Panc1 (cell line): ENCODE measurements around the gene VIM. TPM values are rescaled to one million over a fixed set of nuclear protein-coding genes. Genes with fewer than 3 reads are reported as not detected.

Experiments used
- ATAC-seq: fragments of 200-7000 bp; cut with Tn5 transposase; 2 replicates; pipeline ENCODE4 v1.9.1; 2020; ENCODE audit warnings: mild to moderate bottlenecking, moderate library complexity
- BruUV-seq: library from RNA; stranded (reverse); fragments of 400-500 nt; replicated peaks from 2 replicates; lab custom pipeline; 2021; lab: Mats Ljungman, UMichigan
- CTCF ChIA-PET: fragments of 300-600 bp; sonication (Branson Sonifier 250); formaldehyde crosslinking; loops from one replicate; lab custom pipeline; 2022; ENCODE audit warnings: antibody characterized with exemption; lab: Charles Lee
- POLR2A ChIA-PET: fragments of 300-600 bp; sonication (Branson Sonifier 250); formaldehyde crosslinking; loops from one replicate; lab custom pipeline; 2022; ENCODE audit warnings: antibody characterized with exemption; lab: Charles Lee
- DNase-seq: peaks from one replicate; pipeline ENCODE4 v3.0.0-alpha.2; 2010; ENCODE audit warnings: low read depth, low spot score
- H3K27ac ChIP-seq: 2 replicates; pipeline ENCODE4 v1.5.1; 2011; ENCODE audit warnings: mild to moderate bottlenecking, low read length, inconsistent platforms
- H3K27me3 ChIP-seq: fragments of 200-500 bp; sonication (Bioruptor generic); 2 replicates; pipeline ENCODE4 v1.6.0; 2014; ENCODE audit warnings: low read length, inconsistent platforms; ENCODE audit not compliant: control insufficient read depth, insufficient read depth
- H3K36me3 ChIP-seq: fragments of 200-500 bp; sonication (Bioruptor generic); 2 replicates; pipeline ENCODE4 v1.5.1; 2014; ENCODE audit warnings: inconsistent platforms, mild to moderate bottlenecking, low read length, moderate library complexity; ENCODE audit not compliant: control insufficient read depth, insufficient read depth
- H3K4me1 ChIP-seq: 2 replicates; pipeline ENCODE4 v1.5.1; 2011; ENCODE audit warnings: inconsistent platforms, mild to moderate bottlenecking, low read length, moderate library complexity; ENCODE audit not compliant: control insufficient read depth, insufficient read depth
- H3K4me3 ChIP-seq, 2 experiments: 2 replicates each; pipeline ENCODE4 v1.5.1; 2011 to 2012; ENCODE audit warnings: low read depth in 2 of 2, low read length in 2 of 2, mild to moderate bottlenecking in 2 of 2, inconsistent platforms in 1 of 2, moderate library complexity in 1 of 2
- H3K9me3 ChIP-seq: fragments of 200-500 bp; sonication (Bioruptor generic); 2 replicates; pipeline ENCODE4 v1.5.1; 2014; ENCODE audit warnings: low read depth, mild to moderate bottlenecking, inconsistent platforms, low read length, moderate library complexity; ENCODE audit not compliant: control insufficient read depth, insufficient read depth
- CTCF ChIP-seq: fragments of 450-650 bp; IDR thresholded peaks from 2 replicates; pipeline ENCODE4 v1.5.1; 2017; ENCODE audit warnings: mild to moderate bottlenecking
- POLR2AphosphoS5 ChIP-seq: IDR thresholded peaks from 2 replicates; pipeline ENCODE4 v1.6.1; 2012; ENCODE audit warnings: mild to moderate bottlenecking, low read depth, low read length, moderate library complexity
- SIN3A ChIP-seq: IDR thresholded peaks from 2 replicates; pipeline ENCODE4 v1.6.1; 2012; ENCODE audit warnings: low read depth, mild to moderate bottlenecking, low read length, moderate library complexity, borderline replicate concordance; ENCODE audit not compliant: insufficient read depth
- in situ Hi-C: cut with HindIII; loops from 2 replicates; pipeline ENCODE4 v1.10.0; 2016; ENCODE audit warnings: low sequenced_read_pairs, low pct_unique_long_range_greater_than_20kb
- intact Hi-C: fragments of 100-400 bp; cut with micrococcal nuclease; formaldehyde crosslinking; loops from one replicate; pipeline ENCODE4 v1.10.0; 2022; ENCODE audit not compliant: unreplicated experiment
- total RNA-seq: library from RNA; stranded (reverse); gene quantifications from one replicate; pipeline ENCODE4 v1.2.1, GENCODE V29; 2021; ENCODE audit not compliant: unreplicated experiment
- TF ChIP-seq, protein P1 (sequence below), 2 experiments: IDR thresholded peaks; 2 replicates each; pipeline ENCODE4 v1.6.1; 2011 to 2012; ENCODE audit warnings: low read depth in 2 of 2, control low read depth in 1 of 2, low read length in 1 of 2, mild to moderate bottlenecking in 1 of 2, moderate library complexity in 1 of 2; ENCODE audit not compliant: insufficient read depth in 1 of 2

The VIM gene
- total RNA-seq, 1 experiment from 2014 or later: 3,436 TPM

DNA sequence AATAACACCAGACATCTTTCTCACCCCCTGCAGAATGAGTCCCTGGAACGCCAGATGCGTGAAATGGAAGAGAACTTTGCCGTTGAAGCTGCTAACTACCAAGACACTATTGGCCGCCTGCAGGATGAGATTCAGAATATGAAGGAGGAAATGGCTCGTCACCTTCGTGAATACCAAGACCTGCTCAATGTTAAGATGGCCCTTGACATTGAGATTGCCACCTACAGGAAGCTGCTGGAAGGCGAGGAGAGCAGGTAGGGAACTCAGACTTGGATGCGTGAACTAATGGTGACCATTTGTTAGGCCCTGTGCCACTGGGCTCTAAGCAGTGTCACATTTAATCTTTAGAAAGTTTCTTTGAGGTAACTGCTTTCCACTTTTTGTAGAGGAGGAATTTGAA, 7.1 kb downstream of the VIM start:
- ChIA-PET POLR2A (no interaction called here), CTCF (no interaction called here)
- intact Hi-C loops (loop anchor here (10.0 kb wide), 1 partner anchor 210 kb away; no protein-coding TSS in a partner anchor), in situ Hi-C loops (no loop called here)
- TF ChIP-seq, protein P1, sequence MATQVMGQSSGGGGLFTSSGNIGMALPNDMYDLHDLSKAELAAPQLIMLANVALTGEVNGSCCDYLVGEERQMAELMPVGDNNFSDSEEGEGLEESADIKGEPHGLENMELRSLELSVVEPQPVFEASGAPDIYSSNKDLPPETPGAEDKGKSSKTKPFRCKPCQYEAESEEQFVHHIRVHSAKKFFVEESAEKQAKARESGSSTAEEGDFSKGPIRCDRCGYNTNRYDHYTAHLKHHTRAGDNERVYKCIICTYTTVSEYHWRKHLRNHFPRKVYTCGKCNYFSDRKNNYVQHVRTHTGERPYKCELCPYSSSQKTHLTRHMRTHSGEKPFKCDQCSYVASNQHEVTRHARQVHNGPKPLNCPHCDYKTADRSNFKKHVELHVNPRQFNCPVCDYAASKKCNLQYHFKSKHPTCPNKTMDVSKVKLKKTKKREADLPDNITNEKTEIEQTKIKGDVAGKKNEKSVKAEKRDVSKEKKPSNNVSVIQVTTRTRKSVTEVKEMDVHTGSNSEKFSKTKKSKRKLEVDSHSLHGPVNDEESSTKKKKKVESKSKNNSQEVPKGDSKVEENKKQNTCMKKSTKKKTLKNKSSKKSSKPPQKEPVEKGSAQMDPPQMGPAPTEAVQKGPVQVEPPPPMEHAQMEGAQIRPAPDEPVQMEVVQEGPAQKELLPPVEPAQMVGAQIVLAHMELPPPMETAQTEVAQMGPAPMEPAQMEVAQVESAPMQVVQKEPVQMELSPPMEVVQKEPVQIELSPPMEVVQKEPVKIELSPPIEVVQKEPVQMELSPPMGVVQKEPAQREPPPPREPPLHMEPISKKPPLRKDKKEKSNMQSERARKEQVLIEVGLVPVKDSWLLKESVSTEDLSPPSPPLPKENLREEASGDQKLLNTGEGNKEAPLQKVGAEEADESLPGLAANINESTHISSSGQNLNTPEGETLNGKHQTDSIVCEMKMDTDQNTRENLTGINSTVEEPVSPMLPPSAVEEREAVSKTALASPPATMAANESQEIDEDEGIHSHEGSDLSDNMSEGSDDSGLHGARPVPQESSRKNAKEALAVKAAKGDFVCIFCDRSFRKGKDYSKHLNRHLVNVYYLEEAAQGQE (IDR thresholded peaks at IDR 0.05; ENCODE audit: insufficient read depth in 1 of 2, low read depth in 2 of 2, low read length in 1 of 2): no peak
- TF ChIP-seq POLR2AphosphoS5: peak; percentile 63; the same call in 1 of the 2 replicates
- peak; percentile 48 for TF ChIP-seq CTCF
- TF ChIP-seq SIN3A: no peak
- ATAC-seq (no peak), DNase-seq (no peak)
- Histone ChIP-seq H3K36me3 (peaks cover 49% of the 10 kb centered on the region), H3K27me3 (no peaks in the 10 kb centered on the region), H3K9me3 (no peaks in the 10 kb centered on the region), H3K4me1 (peaks cover 34% of the 10 kb centered on the region), H3K4me3 (peak overlapping the region; percentile 88 to 89), H3K27ac (peak overlapping the region; percentile 95)
- BruUV-seq: TSS peak; percentile 0

DNA sequence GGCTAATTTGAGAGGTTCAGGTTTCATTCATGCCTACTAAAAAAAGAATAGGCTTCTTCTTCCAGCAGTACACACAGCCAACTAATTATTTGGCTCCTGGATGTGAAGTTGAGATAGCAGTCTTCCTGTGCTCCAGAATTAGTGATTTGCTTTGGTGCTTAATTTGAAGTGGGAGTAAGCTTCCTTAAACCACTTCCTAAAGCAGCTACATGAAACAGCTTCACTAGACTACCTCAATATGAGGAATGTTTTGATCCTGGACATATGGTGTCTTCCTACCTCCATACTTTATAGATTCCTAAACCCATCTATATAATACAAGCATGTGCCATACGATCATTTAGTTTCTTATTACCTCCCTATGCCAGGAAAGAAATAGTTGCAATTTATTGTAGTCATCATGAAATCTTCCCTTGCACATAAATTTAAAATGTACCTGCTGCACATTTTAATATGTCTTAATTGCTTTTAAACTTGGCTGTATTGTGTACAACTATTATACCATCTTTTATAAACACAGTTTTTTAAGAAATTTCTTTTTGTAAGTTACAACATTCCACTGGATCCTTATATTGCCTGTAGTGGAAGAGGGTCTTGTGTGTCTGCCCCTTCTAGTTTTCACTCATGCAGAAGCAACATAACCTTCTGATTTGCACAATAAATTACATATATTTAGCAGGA, 8.6 kb downstream of the VIM start:
- no TSS peak for BruUV-seq
- Histone ChIP-seq H3K27me3 (no peaks in the 10 kb centered on the region), H3K36me3 (peaks cover 42% of the 10 kb centered on the region), H3K4me1 (peaks cover 34% of the 10 kb centered on the region), H3K4me3 (peak overlapping the region in 1 of 2 experiments; percentile 88; a peak in 1 of 4 replicates), H3K27ac (peak overlapping the region; percentile 95), H3K9me3 (no peaks in the 10 kb centered on the region)
- DNase-seq: no peak
- CTCF ChIA-PET: no interaction called here
- ATAC-seq: no peak
- POLR2A ChIA-PET: interaction anchor here (0.7 kb wide), 1 partner anchor 248 kb away, joined by 3 read pairs; no protein-coding TSS in a partner anchor
- intact Hi-C loops (loop anchor here (10.0 kb wide), 1 partner anchor 212 kb away; no protein-coding TSS in a partner anchor), in situ Hi-C loops (no loop called here)
- no peak for TF ChIP-seq CTCF
- peak; percentile 63 for TF ChIP-seq POLR2AphosphoS5
